Transverse colon (tissue), 4 donors: ENCODE results near the gene HPRT1. TPM values are rescaled to one million over a fixed set of nuclear protein-coding genes. Genes with fewer than 3 reads are reported as not detected.

Experiments used
- DNase-seq: peaks from one replicate; pipeline ENCODE4 v3.0.0-alpha.2; 2019
- H3K27ac ChIP-seq, 4 donors: fragments of 200-600 bp; sonication (generic); 2 replicates each; pipeline ENCODE4 v1.5.1; 2016 to 2018; ENCODE audit warnings: inconsistent platforms in 4 of 4
- H3K27me3 ChIP-seq: fragments of 200-600 bp; sonication (generic); 2 replicates; pipeline ENCODE4 v1.5.1; 2017; ENCODE audit warnings: inconsistent platforms
- H3K36me3 ChIP-seq, 4 donors: fragments of 200-600 bp; sonication (generic); 2 replicates each; pipeline ENCODE4 v1.5.1; 2017 to 2019; ENCODE audit warnings: inconsistent platforms in 4 of 4
- H3K4me1 ChIP-seq, 4 donors: fragments of 200-600 bp; sonication (generic); 2 replicates each; pipeline ENCODE4 v1.5.1; 2017 to 2020; ENCODE audit warnings: inconsistent platforms in 4 of 4
- H3K4me3 ChIP-seq, 4 donors: fragments of 200-600 bp; sonication (generic); 1 replicate in 1 of 4; 2 replicates in 3 of 4; pipeline versions ENCODE4 v1.5.1 to v1.6.1; 2017 to 2019; ENCODE audit warnings: inconsistent platforms in 4 of 4
- H3K9me3 ChIP-seq, 2 donors: fragments of 200-600 bp; sonication (generic); 2 replicates each; pipeline ENCODE4 v1.5.1; 2017 to 2019; ENCODE audit warnings: inconsistent platforms in 2 of 2
- CTCF ChIP-seq, 5 experiments: fragments of 200-600 bp in 3 of 5; fragments of 450-650 bp in 2 of 5; sonication (generic) in 3 of 5; IDR thresholded peaks; 1 replicate in 2 of 5; 2 replicates in 3 of 5; pipeline ENCODE4 v1.5.1; 2016 to 2017; ENCODE audit warnings: antibody characterized with exemption in 5 of 5, inconsistent platforms in 3 of 5, mild to moderate bottlenecking in 2 of 5, moderate library complexity in 1 of 5
- EP300 ChIP-seq: sonication (generic); formaldehyde crosslinking; IDR thresholded peaks from one replicate; pipeline ENCODE4 v1.6.1; 2017; ENCODE audit warnings: antibody characterized with exemption, low read depth
- POLR2A ChIP-seq: fragments of 450-650 bp; IDR thresholded peaks from one replicate; pipeline ENCODE4 v1.6.1; 2016; ENCODE audit warnings: antibody characterized with exemption, mild to moderate bottlenecking, moderate library complexity
- POLR2AphosphoS5 ChIP-seq, 3 donors: sonication (generic); formaldehyde crosslinking; IDR thresholded peaks; one replicate each; pipeline ENCODE4 v1.6.1; 2016; ENCODE audit warnings: antibody characterized with exemption in 3 of 3
- WGBS, 2 donors: methylation state at CpG; one replicate each; pipeline ENCODE4 v1.1.5; 2018; ENCODE audit warnings: low coverage in 1 of 2; 5-methylcytosine and 5-hydroxymethylcytosine counted together
- in situ Hi-C, 4 donors: fragments of 200-750 bp; cut with MboI; loops; one replicate each; pipeline versions ENCODE4 v1.15.0 to v1.15.1; 2017; ENCODE audit warnings: low sequenced_read_pairs in 3 of 4, low pct_ligation_motif_present in 1 of 4, low pct_unique_long_range_greater_than_20kb in 1 of 4
- intact Hi-C: fragments of 100-400 bp; cut with DNase I; formaldehyde crosslinking; loops from one replicate; pipeline ENCODE4 v1.15.1; 2023; ENCODE audit warnings: low total_unique reads
- total RNA-seq, 4 donors: library from RNA; depleted of rRNA; stranded (reverse); fragments of >200 nt; gene quantifications; one replicate each; pipeline ENCODE4 v1.1.0, GENCODE V29; 2016

HPRT1 gene
- total RNA-seq, 4 donors from 2014 or later = 10.1 to 16.1 (median 11.9) TPM

GRCh38 chrX:134520860-134521390 is 61.0 kb downstream of the HPRT1 start:
- Histone ChIP-seq H3K27me3 (no peaks in the 10 kb centered on the region), H3K27ac (no peak overlapping the region), H3K9me3 (no peaks in the 10 kb centered on the region), H3K4me1 (no peaks in the 10 kb centered on the region), H3K4me3 (no peak overlapping the region), H3K36me3 (no peaks in the 10 kb centered on the region)
- DNase-seq = peak; percentile 23
- TF ChIP-seq EP300 (no peak), CTCF (IDR thresholded peaks at IDR 0.05) (peak; percentile 24 to 37 (median 32))
- 76% methylated on average over 3 of the region's 3 CpGs; no CpG with 5 or more reads in 1 of the 2 donors for WGBS, 2 donors
- intact Hi-C loops (no loop called here), in situ Hi-C loops (loop anchor here in 2 of 4 donors (25.0 kb wide), 1 partner anchor 241 kb away; no protein-coding TSS in a partner anchor)

- in situ Hi-C loops (loop anchor here in 2 of 4 donors (25.0 kb wide), 1 partner anchor 238 kb away; no protein-coding TSS in a partner anchor), intact Hi-C loops (no loop called here)
- H3K27ac ChIP-seq = no peak overlapping the region
- H3K4me3 ChIP-seq = no peak overlapping the region
- no peaks in the 10 kb centered on the region for H3K27me3 ChIP-seq
- TF ChIP-seq CTCF (IDR thresholded peaks at IDR 0.05) (no peak), EP300 (no peak), POLR2A (no peak), POLR2AphosphoS5 (IDR thresholded peaks at IDR 0.05) (no peak)
- H3K36me3 ChIP-seq = no peaks in the 10 kb centered on the region
- DNase-seq = no peak
- no peaks in the 10 kb centered on the region for H3K4me1 ChIP-seq
- no peaks in the 10 kb centered on the region for H3K9me3 ChIP-seq
- 96% methylated on average over 2 to 6 of the region's 6 CpGs for WGBS, 2 donors
These were observed 64.2 kb downstream of the HPRT1 start for GRCh38 chrX:134524181-134524580.

GRCh38 chrX:134525086-134525792 is 65.3 kb downstream of the HPRT1 start:
- no peaks in the 10 kb centered on the region for H3K9me3 ChIP-seq
- no peak for TF ChIP-seq CTCF (IDR thresholded peaks at IDR 0.05)
- no peak for TF ChIP-seq EP300
- no peak for TF ChIP-seq POLR2A
- TF ChIP-seq POLR2AphosphoS5 (IDR thresholded peaks at IDR 0.05) = no peak
- intact Hi-C loops = no loop called here
- H3K36me3 ChIP-seq = no peaks in the 10 kb centered on the region
- no peaks in the 10 kb centered on the region for H3K27me3 ChIP-seq
- H3K4me3 ChIP-seq = no peak overlapping the region
- WGBS, 2 donors = 83 to 95% methylated on average over 4 to 15 of the region's 15 CpGs
- no peaks in the 10 kb centered on the region for H3K4me1 ChIP-seq
- DNase-seq = no peak
- H3K27ac ChIP-seq = no peak overlapping the region
- in situ Hi-C loops = no loop called here

- Histone ChIP-seq H3K9me3 (no peaks in the 10 kb centered on the region), H3K36me3 (no peaks in the 10 kb centered on the region), H3K27ac (no peak overlapping the region), H3K4me3 (no peak overlapping the region), H3K4me1 (no peaks in the 10 kb centered on the region), H3K27me3 (no peaks in the 10 kb centered on the region)
- DNase-seq = no peak
- intact Hi-C loops (no loop called here), in situ Hi-C loops (no loop called here)
- TF ChIP-seq POLR2AphosphoS5 (IDR thresholded peaks at IDR 0.05) = no peak
- no peak for TF ChIP-seq CTCF (IDR thresholded peaks at IDR 0.05)
- no peak for TF ChIP-seq POLR2A
- TF ChIP-seq EP300 = no peak
- 90% methylated on average over 5 of the region's 5 CpGs; no CpG with 5 or more reads in 1 of the 2 donors for WGBS, 2 donors
These were observed 66.4 kb downstream of the HPRT1 start for GRCh38 chrX:134526399-134526798.
